Choroid plexus epithelial cell (primary cell): ENCODE data around the gene HNF1B.

Source experiments
- DNase-seq: peaks from one replicate; pipeline ENCODE4 v3.0.0-alpha.2; 2010; ENCODE audit warnings: low read depth
- H3K4me3 ChIP-seq: 2 replicates; pipeline ENCODE4 v1.5.1; 2011; ENCODE audit warnings: low read depth, mild to moderate bottlenecking, control low read depth, low read length, moderate library complexity
- CTCF ChIP-seq: conservative IDR thresholded peaks from 2 replicates; pipeline ENCODE4 v1.5.1; 2011; ENCODE audit warnings: low read depth, mild to moderate bottlenecking, control low read depth, inconsistent platforms, low read length, moderate library complexity

Gene HNF1B

GRCh38 chr17:37718324-37719048 is 26.4 kb downstream of the HNF1B start:
- TF ChIP-seq CTCF: no peak

GRCh38 chr17:37717627-37718323 is 27.1 kb downstream of the HNF1B start:
- DNase-seq: peak; percentile 46
- no peak overlapping the region for H3K4me3 ChIP-seq
- no peak for TF ChIP-seq CTCF

More at GRCh38 chr17:37718324-37719048, 26.4 kb downstream of the HNF1B start:
- no peak overlapping the region for H3K4me3 ChIP-seq
- DNase-seq: no peak

GRCh38 chr17:37714897-37715296 is 30.0 kb downstream of the HNF1B start:
- TF ChIP-seq CTCF: peak; percentile 23
- peak; percentile 22 for DNase-seq
- no peak overlapping the region for H3K4me3 ChIP-seq

- H3K4me3 ChIP-seq: no peak overlapping the region
- DNase-seq: no peak
- no peak for TF ChIP-seq CTCF
Measured at GRCh38 chr17:37713624-37714023, 31.2 kb downstream of the HNF1B start.

- no peak for DNase-seq
- no peak overlapping the region for H3K4me3 ChIP-seq
- no peak for TF ChIP-seq CTCF
Measured at GRCh38 chr17:37713028-37713431, 31.8 kb downstream of the HNF1B start.

GRCh38 chr17:37711113-37711512 is 33.7 kb downstream of the HNF1B start:
- TF ChIP-seq CTCF: no peak
- DNase-seq: no peak
- H3K4me3 ChIP-seq: no peak overlapping the region
